SK-N-SH (cell line): ENCODE results near the gene SYCN. TPM values are rescaled to one million over a fixed set of nuclear protein-coding genes. Genes with fewer than 3 reads are reported as not detected.

ENCODE experiments used
- CTCF ChIA-PET: fragments of 300-600, 350-600 bp; formaldehyde crosslinking; extraction: SDS; loops from one replicate; lab custom pipeline; 2021; lab: Yijun Ruan, JAX
- POLR2A ChIA-PET: fragments of 350-600 bp; sonication (Branson Sonifier 250); formaldehyde crosslinking; extraction: SDS; loops from one replicate; lab custom pipeline; 2020; ENCODE audit warnings: antibody characterized with exemption, inconsistent platforms; lab: Yijun Ruan, JAX
- DNase-seq: peaks from one replicate; pipeline ENCODE4 v3.0.0; 2012
- H2AFZ ChIP-seq: fragments of 200-600 bp; sonication (generic); 2 replicates; pipeline ENCODE4 v1.8.1; 2016; ENCODE audit warnings: antibody characterized with exemption, mild to moderate bottlenecking, low read depth
- H3F3A ChIP-seq: fragments of 200-600 bp; sonication (generic); replicated peaks from 2 replicates; pipeline ENCODE3; 2016; ENCODE audit warnings: antibody characterized with exemption, mild to moderate bottlenecking; ENCODE audit not compliant: insufficient read depth
- H3K27ac ChIP-seq, 2 experiments: fragments of 200-500 bp in 1 of 2; fragments of 200-600 bp in 1 of 2; sonication (Bioruptor generic) in 1 of 2; sonication (generic), shearing (Covaris generic) in 1 of 2; 2 replicates each; pipeline versions ENCODE4 v1.5.1 to v1.6.1; 2014 to 2016; ENCODE audit warnings: low read depth in 2 of 2, inconsistent platforms in 1 of 2, low read length in 1 of 2, mild to moderate bottlenecking in 1 of 2, mixed read lengths in 1 of 2
- H3K27me3 ChIP-seq: fragments of 200-600 bp; sonication (generic), shearing (Covaris generic); 2 replicates; pipeline ENCODE4 v1.6.1; 2016; ENCODE audit warnings: mixed run types; ENCODE audit not compliant: insufficient read depth
- H3K36me3 ChIP-seq, 2 experiments: fragments of 200-500 bp in 1 of 2; fragments of 200-600 bp in 1 of 2; sonication (Bioruptor generic) in 1 of 2; sonication (generic) in 1 of 2; replicated peaks in 1 of 2; 2 replicates each; pipeline versions ENCODE3 to v1.5.1; 2014 to 2016; ENCODE audit warnings: low read length in 1 of 2, mild to moderate bottlenecking in 1 of 2; ENCODE audit not compliant: insufficient read depth in 2 of 2, control insufficient read depth in 1 of 2
- H3K4me1 ChIP-seq, 2 experiments: fragments of 200-500 bp in 1 of 2; fragments of 200-600 bp in 1 of 2; sonication (Bioruptor generic) in 1 of 2; sonication (generic), shearing (Covaris generic) in 1 of 2; 2 replicates each; pipeline versions ENCODE4 v1.5.1 to v1.6.1; 2014 to 2016; ENCODE audit warnings: low read depth in 1 of 2, low read length in 1 of 2, mixed run types in 1 of 2; ENCODE audit not compliant: insufficient read depth in 2 of 2, control insufficient read depth in 1 of 2
- H3K4me2 ChIP-seq: fragments of 200-600 bp; sonication (generic), shearing (Covaris generic); 2 replicates; pipeline ENCODE4 v1.6.1; 2017; ENCODE audit warnings: mixed run types
- H3K4me3 ChIP-seq, 2 experiments: fragments of 200-500 bp in 1 of 2; fragments of 200-600 bp in 1 of 2; sonication (Bioruptor generic) in 1 of 2; sonication (generic), shearing (Covaris generic) in 1 of 2; 2 replicates each; pipeline versions ENCODE4 v1.5.1 to v1.8.1; 2014 to 2016; ENCODE audit warnings: low read depth in 2 of 2, inconsistent platforms in 1 of 2, low read length in 1 of 2, mild to moderate bottlenecking in 1 of 2, mixed read lengths in 1 of 2, moderate library complexity in 1 of 2
- H3K79me2 ChIP-seq: fragments of 200-600 bp; sonication (generic); 2 replicates; pipeline ENCODE4 v1.8.1; 2017; ENCODE audit warnings: mild to moderate bottlenecking; ENCODE audit not compliant: insufficient read depth
- H3K9ac ChIP-seq: fragments of 200-600 bp; sonication (generic); 2 replicates; pipeline ENCODE4 v1.6.1; 2017; ENCODE audit warnings: mixed run types
- H3K9me2 ChIP-seq: fragments of 200-600 bp; sonication (generic); 2 replicates; pipeline ENCODE4 v1.6.1; 2017; ENCODE audit warnings: mixed run types
- H3K9me3 ChIP-seq: fragments of 200-600 bp; sonication (generic); 2 replicates; pipeline ENCODE4 v1.6.1; 2017; ENCODE audit warnings: mixed run types, mild to moderate bottlenecking, moderate library complexity
- H4K20me1 ChIP-seq: fragments of 200-600 bp; sonication (generic); 2 replicates; pipeline ENCODE4 v1.6.1; 2017; ENCODE audit warnings: mild to moderate bottlenecking, mixed run types; ENCODE audit not compliant: insufficient read depth
- EP300 ChIP-seq, 2 experiments: IDR thresholded peaks; 2 replicates each; pipeline versions ENCODE4 v1.4.0 to v1.6.1; 2012; ENCODE audit warnings: borderline replicate concordance in 1 of 2, low read depth in 1 of 2, low read length in 1 of 2
- FOSL2 ChIP-seq: IDR thresholded peaks from 2 replicates; pipeline ENCODE4 v1.4.0; 2012; ENCODE audit warnings: low read depth, mild to moderate bottlenecking, moderate library complexity, borderline replicate concordance
- FOXM1 ChIP-seq: IDR thresholded peaks from 2 replicates; pipeline ENCODE4 v1.4.0; 2012; ENCODE audit warnings: low read depth, mild to moderate bottlenecking
- GATA2 ChIP-seq: sonication (generic); formaldehyde crosslinking; IDR thresholded peaks from 2 replicates; pipeline ENCODE4 v1.5.0; 2020; ENCODE audit warnings: mild to moderate bottlenecking, missing genetic modification reagents
- JUND ChIP-seq: IDR thresholded peaks from 2 replicates; pipeline ENCODE4 v1.4.0; 2012
- NFIC ChIP-seq: IDR thresholded peaks from 2 replicates; pipeline ENCODE4 v1.4.0; 2012; ENCODE audit warnings: borderline replicate concordance
- RAD21 ChIP-seq: IDR thresholded peaks from 2 replicates; pipeline ENCODE4 v1.6.1; 2012; ENCODE audit warnings: mild to moderate bottlenecking, low read length
- RCOR1 ChIP-seq: fragments of 150-350 bp; IDR thresholded peaks from 2 replicates; pipeline ENCODE4 v1.6.1; 2017; ENCODE audit warnings: antibody characterized with exemption, low read length
- RFX5 ChIP-seq: IDR thresholded peaks from 2 replicates; pipeline ENCODE4 v1.6.1; 2012; ENCODE audit warnings: mild to moderate bottlenecking, improper control_type of control experiment, low read length
- SIN3A ChIP-seq: IDR thresholded peaks from 2 replicates; pipeline ENCODE4 v1.6.1; 2012; ENCODE audit warnings: low read depth, mild to moderate bottlenecking, low read length, moderate library complexity, borderline replicate concordance
- SMC3 ChIP-seq: IDR thresholded peaks from 2 replicates; pipeline ENCODE4 v1.6.1; 2012; ENCODE audit warnings: low read depth, low read length, improper control_type of control experiment
- TAF1 ChIP-seq: IDR thresholded peaks from 2 replicates; pipeline ENCODE4 v1.6.1; 2012; ENCODE audit warnings: low read depth, mild to moderate bottlenecking, low read length, moderate library complexity, borderline replicate concordance
- TCF12 ChIP-seq: IDR thresholded peaks from 2 replicates; pipeline ENCODE4 v1.4.0; 2012
- TEAD4 ChIP-seq: IDR thresholded peaks from 2 replicates; pipeline ENCODE4 v1.4.0; 2012; ENCODE audit warnings: mild to moderate bottlenecking, borderline replicate concordance; ENCODE audit not compliant: insufficient read depth
- YY1 ChIP-seq: IDR thresholded peaks from 2 replicates; pipeline ENCODE4 v1.4.0; 2012; ENCODE audit warnings: low read depth, mild to moderate bottlenecking
- WGBS: methylation state at CpG from one replicate; pipeline ENCODE4 v1.1.6; 2017; ENCODE audit warnings: low lambda C conversion rate; 5-methylcytosine and 5-hydroxymethylcytosine counted together
- polyA plus RNA-seq, 3 experiments: library from polyadenylated mRNA; depleted of rRNA; stranded (reverse); fragments of >200 nt; gene quantifications; 2 replicates each; pipeline ENCODE4 v1.2.3, GENCODE V29; 2012
- TF ChIP-seq, protein P1 (sequence below): IDR thresholded peaks from 2 replicates; pipeline ENCODE4 v1.4.0; 2012; ENCODE audit warnings: low read depth, borderline replicate concordance
- TF ChIP-seq, protein P2 (sequence below): IDR thresholded peaks from 2 replicates; pipeline ENCODE4 v1.6.1; 2012; ENCODE audit warnings: mild to moderate bottlenecking, low read depth, low read length, moderate library complexity
- TF ChIP-seq, protein P3 (sequence below): fragments of 150-350 bp; IDR thresholded peaks from 2 replicates; pipeline ENCODE4 v1.6.1; 2016; ENCODE audit warnings: mild to moderate bottlenecking, low read depth, low read length
- TF ChIP-seq, protein P4 (sequence below): fragments of 200-600 bp; sonication (generic); IDR thresholded peaks from 2 replicates; pipeline ENCODE4 v1.6.1; 2017; ENCODE audit warnings: antibody characterized with exemption, mild to moderate bottlenecking, moderate library complexity

SYCN gene
- polyA plus RNA-seq, 1 of the 3 experiments (the other 2 are of a cell fraction), result not detected

DNA sequence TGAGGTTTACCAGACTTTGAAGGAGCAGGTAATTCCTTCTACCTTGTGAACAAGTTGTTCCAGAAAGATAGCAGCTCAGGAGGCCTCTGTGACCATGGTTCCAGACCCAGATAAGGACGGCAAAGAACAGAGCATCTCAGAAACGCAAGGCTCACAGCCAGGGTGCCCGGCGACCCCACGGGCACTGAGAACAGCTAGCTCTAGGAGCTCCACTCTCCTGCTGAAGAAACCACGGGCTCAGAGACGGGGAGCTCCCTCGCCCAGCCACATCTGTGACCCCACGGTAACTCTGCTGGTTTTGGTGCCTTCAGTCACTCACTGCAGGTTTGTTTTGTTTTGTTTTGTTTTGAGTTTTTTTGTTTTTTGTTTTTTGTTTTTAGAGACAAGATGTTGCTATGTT is 23.3 kb downstream of the SYCN start:
- no peak overlapping the region for H3K27ac ChIP-seq
- H3F3A ChIP-seq, result no peaks in the 10 kb centered on the region
- no peak overlapping the region for H3K4me3 ChIP-seq
- no peak overlapping the region for H3K4me2 ChIP-seq
- DNase-seq, result no peak
- no peaks in the 10 kb centered on the region for H3K9me3 ChIP-seq
- H4K20me1 ChIP-seq, result no peaks in the 10 kb centered on the region
- H3K9ac ChIP-seq, result no peak overlapping the region
- H2AFZ ChIP-seq, result no peak overlapping the region
- ChIA-PET POLR2A (interaction anchor here (0.7 kb wide), 1 partner anchor 10 kb away, joined by 3 read pairs; no protein-coding TSS in a partner anchor), CTCF (interaction anchor here (1.0 to 1.3 kb wide), 3 partner anchors 9 to 71 kb away, joined by 3 to 5 read pairs (median 3); no protein-coding TSS in a partner anchor)
- no peaks in the 10 kb centered on the region for H3K27me3 ChIP-seq
- no peaks in the 10 kb centered on the region for H3K79me2 ChIP-seq
- H3K4me1 ChIP-seq, result peaks cover 0 to 4% of the 10 kb centered on the region in 2 experiments; a peak in 1 of 4 replicates
- H3K36me3 ChIP-seq, result peaks cover 4 to 23% of the 10 kb centered on the region in 2 experiments
- no peaks in the 10 kb centered on the region for H3K9me2 ChIP-seq
- TF ChIP-seq YY1, result no peak
- no peak for TF ChIP-seq SIN3A
- no peak for TF ChIP-seq TCF12
- no peak for TF ChIP-seq FOSL2
- TF ChIP-seq EP300 (IDR thresholded peaks at IDR 0.05; ENCODE audit: borderline replicate concordance in 1 of 2, low read depth in 1 of 2, low read length in 1 of 2), result no peak
- no peak for TF ChIP-seq JUND
- TF ChIP-seq, protein P1, sequence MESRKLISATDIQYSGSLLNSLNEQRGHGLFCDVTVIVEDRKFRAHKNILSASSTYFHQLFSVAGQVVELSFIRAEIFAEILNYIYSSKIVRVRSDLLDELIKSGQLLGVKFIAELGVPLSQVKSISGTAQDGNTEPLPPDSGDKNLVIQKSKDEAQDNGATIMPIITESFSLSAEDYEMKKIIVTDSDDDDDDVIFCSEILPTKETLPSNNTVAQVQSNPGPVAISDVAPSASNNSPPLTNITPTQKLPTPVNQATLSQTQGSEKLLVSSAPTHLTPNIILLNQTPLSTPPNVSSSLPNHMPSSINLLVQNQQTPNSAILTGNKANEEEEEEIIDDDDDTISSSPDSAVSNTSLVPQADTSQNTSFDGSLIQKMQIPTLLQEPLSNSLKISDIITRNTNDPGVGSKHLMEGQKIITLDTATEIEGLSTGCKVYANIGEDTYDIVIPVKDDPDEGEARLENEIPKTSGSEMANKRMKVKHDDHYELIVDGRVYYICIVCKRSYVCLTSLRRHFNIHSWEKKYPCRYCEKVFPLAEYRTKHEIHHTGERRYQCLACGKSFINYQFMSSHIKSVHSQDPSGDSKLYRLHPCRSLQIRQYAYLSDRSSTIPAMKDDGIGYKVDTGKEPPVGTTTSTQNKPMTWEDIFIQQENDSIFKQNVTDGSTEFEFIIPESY, result no peak
- TF ChIP-seq RCOR1, result no peak
- WGBS, result 88% methylated on average over 8 of the region's 9 CpGs

DNA sequence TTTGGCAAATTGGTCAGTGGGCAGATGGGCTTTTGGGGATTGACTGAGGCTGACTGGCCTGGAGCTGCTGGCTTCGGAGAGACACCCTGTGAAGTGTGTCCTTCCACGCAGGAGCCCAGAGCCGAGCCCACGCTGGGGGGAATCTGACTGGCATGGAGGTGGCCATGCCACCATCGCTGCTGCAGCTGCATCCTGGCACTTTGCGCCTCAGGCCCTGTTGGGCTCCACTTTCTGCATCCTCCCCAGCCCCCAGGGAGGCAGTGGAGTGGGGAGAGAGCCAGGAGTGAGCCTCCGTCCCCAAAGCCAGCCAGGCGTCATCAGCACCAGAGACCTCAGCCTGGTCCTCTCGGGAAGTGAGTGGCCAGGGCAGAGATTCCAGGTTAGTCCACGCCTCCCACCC is 24.3 kb downstream of the SYCN start:
- POLR2A ChIA-PET, result interaction anchor here (0.7 kb wide), 1 partner anchor 9 kb away, joined by 3 read pairs; no protein-coding TSS in a partner anchor
- H3K79me2 ChIP-seq, result no peaks in the 10 kb centered on the region
- no peaks in the 10 kb centered on the region for H3K9me3 ChIP-seq
- no peak overlapping the region for H3K9ac ChIP-seq
- H3F3A ChIP-seq, result no peaks in the 10 kb centered on the region
- H2AFZ ChIP-seq, result no peak overlapping the region
- peaks cover 0 to 10% of the 10 kb centered on the region in 2 experiments; a peak in 1 of 4 replicates for H3K4me1 ChIP-seq
- no peak overlapping the region for H3K4me2 ChIP-seq
- DNase-seq, result no peak
- no peak overlapping the region for H3K27ac ChIP-seq
- CTCF ChIA-PET, result no interaction called here
- peaks cover 4 to 30% of the 10 kb centered on the region in 2 experiments for H3K36me3 ChIP-seq
- WGBS, result 91% methylated on average over 7 of the region's 10 CpGs
- H3K9me2 ChIP-seq, result no peaks in the 10 kb centered on the region
- no peaks in the 10 kb centered on the region for H3K27me3 ChIP-seq
- no peak overlapping the region for H3K4me3 ChIP-seq
- H4K20me1 ChIP-seq, result no peaks in the 10 kb centered on the region
- TF ChIP-seq, protein P2, sequence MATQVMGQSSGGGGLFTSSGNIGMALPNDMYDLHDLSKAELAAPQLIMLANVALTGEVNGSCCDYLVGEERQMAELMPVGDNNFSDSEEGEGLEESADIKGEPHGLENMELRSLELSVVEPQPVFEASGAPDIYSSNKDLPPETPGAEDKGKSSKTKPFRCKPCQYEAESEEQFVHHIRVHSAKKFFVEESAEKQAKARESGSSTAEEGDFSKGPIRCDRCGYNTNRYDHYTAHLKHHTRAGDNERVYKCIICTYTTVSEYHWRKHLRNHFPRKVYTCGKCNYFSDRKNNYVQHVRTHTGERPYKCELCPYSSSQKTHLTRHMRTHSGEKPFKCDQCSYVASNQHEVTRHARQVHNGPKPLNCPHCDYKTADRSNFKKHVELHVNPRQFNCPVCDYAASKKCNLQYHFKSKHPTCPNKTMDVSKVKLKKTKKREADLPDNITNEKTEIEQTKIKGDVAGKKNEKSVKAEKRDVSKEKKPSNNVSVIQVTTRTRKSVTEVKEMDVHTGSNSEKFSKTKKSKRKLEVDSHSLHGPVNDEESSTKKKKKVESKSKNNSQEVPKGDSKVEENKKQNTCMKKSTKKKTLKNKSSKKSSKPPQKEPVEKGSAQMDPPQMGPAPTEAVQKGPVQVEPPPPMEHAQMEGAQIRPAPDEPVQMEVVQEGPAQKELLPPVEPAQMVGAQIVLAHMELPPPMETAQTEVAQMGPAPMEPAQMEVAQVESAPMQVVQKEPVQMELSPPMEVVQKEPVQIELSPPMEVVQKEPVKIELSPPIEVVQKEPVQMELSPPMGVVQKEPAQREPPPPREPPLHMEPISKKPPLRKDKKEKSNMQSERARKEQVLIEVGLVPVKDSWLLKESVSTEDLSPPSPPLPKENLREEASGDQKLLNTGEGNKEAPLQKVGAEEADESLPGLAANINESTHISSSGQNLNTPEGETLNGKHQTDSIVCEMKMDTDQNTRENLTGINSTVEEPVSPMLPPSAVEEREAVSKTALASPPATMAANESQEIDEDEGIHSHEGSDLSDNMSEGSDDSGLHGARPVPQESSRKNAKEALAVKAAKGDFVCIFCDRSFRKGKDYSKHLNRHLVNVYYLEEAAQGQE, result no peak
- no peak for TF ChIP-seq TAF1
- TF ChIP-seq RAD21, result no peak
- no peak for TF ChIP-seq NFIC
- no peak for TF ChIP-seq GATA2 (CRISPR knock-in tag)
- no peak for TF ChIP-seq SMC3
- TF ChIP-seq, protein P3, sequence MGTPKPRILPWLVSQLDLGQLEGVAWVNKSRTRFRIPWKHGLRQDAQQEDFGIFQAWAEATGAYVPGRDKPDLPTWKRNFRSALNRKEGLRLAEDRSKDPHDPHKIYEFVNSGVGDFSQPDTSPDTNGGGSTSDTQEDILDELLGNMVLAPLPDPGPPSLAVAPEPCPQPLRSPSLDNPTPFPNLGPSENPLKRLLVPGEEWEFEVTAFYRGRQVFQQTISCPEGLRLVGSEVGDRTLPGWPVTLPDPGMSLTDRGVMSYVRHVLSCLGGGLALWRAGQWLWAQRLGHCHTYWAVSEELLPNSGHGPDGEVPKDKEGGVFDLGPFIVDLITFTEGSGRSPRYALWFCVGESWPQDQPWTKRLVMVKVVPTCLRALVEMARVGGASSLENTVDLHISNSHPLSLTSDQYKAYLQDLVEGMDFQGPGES, result no peak
- TF ChIP-seq RFX5, result no peak
- TF ChIP-seq FOSL2, result no peak
- TF ChIP-seq FOXM1, result no peak
- TF ChIP-seq, protein P4, sequence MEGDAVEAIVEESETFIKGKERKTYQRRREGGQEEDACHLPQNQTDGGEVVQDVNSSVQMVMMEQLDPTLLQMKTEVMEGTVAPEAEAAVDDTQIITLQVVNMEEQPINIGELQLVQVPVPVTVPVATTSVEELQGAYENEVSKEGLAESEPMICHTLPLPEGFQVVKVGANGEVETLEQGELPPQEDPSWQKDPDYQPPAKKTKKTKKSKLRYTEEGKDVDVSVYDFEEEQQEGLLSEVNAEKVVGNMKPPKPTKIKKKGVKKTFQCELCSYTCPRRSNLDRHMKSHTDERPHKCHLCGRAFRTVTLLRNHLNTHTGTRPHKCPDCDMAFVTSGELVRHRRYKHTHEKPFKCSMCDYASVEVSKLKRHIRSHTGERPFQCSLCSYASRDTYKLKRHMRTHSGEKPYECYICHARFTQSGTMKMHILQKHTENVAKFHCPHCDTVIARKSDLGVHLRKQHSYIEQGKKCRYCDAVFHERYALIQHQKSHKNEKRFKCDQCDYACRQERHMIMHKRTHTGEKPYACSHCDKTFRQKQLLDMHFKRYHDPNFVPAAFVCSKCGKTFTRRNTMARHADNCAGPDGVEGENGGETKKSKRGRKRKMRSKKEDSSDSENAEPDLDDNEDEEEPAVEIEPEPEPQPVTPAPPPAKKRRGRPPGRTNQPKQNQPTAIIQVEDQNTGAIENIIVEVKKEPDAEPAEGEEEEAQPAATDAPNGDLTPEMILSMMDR, result no peak
- TF ChIP-seq TEAD4, result no peak
- no peak for TF ChIP-seq SIN3A
- TF ChIP-seq EP300 (IDR thresholded peaks at IDR 0.05; ENCODE audit: borderline replicate concordance in 1 of 2, low read depth in 1 of 2, low read length in 1 of 2), result no peak
